Stimulated activated CD4-positive, alpha-beta T cell treated with anti-CD3 and anti-CD28 coated beads, Interleukin-4, amount 100 ng/mL, for 4 hours (primary cell): ENCODE results near the gene EP400.

ENCODE experiments used
- DNase-seq, 2 experiments: peaks; one replicate each; pipeline ENCODE4 v3.0.0-alpha.2; 2020

EP400 gene

DNA sequence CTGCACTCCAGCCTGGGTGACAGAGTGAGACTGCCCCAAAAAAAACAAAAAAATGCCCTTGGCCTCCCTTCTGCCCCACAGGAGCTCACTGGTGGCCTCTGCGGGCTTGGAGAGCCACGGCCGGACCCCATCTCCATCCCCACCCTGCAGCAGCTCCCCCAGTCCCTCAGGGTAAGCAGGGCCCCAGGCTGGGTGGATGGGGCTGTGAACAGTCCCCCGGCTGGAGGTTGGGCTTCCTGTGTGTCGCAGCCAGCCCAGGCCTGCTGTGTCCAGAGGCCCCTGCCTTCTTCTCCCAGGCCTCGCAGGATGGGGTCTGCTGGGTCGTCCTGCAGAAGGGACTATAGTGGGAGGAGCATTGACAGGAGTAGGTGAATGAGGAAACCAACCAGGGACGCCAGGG, 36.1 kb upstream of the EP400 start:
- DNase-seq = no peak

DNA sequence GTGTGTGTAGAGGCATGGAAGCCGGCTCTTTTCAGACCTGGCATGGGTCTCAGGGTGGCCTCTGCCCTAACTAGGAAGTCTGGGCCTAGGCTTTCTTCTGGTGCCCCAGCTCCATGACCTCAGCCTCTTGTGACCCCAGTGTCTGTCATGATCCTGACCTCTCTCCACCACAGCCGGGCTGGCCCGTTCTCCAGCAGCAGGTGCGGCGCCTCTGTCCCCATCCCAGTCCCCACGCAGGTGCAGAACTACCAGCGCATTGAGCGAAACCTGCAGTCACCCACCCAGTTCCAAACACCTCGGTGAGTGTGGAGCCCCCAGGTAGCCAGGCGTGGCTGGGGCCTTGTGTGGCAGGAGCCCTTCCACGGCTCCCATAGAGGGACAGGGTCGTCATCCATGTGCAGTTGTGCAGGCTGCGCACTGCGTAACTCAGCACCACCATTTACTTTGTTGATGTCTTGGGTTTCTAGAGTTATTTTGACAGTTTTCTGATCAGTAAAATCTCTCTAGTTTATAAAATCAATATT, 35.5 kb upstream of the EP400 start:
- no peak for DNase-seq

DNA sequence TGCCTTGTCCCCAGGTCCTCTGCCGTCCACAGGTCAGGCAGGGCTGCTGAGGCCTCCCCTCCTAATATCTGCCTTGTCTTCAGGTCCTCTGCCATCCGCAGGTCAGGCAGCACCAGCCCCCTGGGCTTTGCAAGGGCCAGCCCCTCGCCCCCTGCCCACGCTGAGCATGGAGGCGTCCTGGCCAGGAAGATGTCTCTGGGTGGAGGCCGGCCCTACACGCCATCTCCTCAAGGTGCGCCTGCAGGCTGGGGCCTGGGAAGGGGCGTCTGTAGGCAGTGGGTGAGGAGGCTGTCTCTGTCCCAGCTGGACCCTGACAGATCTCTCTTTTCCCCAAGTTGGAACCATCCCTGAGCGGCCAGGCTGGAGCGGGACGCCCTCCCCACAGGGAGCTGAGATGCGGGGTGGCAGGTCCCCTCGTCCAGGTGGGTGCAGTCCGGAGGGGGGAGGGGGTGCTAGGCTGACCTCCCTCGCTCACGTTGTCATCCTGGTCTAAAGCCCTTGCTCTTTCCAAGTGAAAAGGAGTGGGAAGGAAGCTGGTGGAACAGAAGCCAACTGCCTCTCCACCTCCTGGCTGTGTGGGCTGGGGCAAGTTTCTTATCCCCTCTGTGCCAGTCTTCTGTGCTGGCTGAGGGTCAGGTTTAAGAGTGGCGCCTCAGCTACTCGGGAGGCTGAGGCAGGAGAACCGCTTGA, 34.6 kb upstream of the EP400 start:
- no peak for DNase-seq

GRCh38 chr12:131915823-131916222, 33.9 kb upstream of the EP400 start:
- DNase-seq = no peak

DNA sequence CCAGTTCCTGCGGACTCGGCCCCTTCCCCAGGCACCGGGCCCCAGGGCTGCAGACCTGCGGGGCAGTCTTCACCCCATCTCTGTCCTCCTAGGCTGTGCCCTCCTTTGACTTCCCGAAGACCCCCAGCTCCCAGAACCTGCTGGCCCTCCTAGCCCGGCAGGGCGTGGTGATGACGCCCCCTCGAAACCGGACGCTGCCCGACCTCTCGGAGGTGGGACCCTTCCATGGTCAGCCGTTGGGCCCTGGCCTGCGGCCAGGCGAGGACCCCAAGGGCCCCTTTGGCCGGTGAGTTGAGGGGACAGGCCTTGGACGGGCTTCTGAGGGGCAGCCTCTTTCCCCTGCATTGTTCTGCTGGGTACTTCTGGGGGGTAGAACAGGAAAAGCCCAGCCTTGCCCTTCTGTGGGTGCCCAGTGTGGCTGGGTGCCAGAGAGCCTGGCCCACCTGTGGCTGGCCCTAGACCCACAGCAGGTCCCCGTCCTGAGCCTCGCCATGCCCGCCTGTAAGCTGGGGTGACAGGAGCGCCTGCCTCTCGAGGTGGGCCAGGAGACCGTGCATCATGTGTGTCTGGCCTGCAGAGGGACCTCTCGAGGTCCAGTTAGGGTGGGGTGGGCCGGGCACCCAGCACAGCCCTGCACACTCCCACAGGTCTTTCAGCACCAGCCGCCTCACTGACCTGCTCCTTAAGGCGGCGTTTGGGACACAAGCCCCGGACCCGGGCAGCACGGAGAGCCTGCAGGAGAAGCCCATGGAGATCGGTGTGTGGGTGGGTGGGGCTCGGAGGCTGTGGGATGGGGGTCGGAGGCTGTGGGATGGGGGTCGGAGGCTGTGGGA, 33.2 kb upstream of the EP400 start:
- DNase-seq = no peak

DNA sequence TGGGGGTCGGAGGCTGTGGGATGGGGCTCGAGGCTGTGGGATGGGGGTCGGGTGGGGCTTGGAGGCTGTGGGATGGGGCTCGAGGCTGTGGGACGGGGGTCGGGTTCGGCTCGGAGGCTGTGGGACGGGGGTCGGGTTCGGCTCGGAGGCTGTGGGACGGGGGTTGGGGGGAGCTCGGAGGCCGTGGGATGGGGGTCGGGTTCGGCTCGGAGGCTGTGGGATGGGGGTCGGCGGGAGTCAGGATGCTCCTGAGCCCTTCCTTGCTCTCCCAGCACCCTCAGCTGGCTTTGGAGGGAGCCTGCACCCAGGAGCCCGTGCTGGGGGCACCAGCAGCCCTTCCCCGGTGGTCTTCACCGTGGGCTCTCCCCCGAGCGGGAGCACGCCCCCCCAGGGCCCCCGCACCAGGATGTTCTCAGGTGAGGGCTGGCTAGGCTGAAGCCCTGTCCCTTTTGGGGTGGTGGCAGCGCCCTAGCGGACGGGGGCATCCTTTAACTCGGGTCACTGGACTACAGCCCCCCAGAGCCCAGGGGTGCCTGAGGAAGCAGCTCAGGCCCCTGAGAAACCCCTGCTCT, 32.5 kb upstream of the EP400 start:
- DNase-seq = no peak

DNA sequence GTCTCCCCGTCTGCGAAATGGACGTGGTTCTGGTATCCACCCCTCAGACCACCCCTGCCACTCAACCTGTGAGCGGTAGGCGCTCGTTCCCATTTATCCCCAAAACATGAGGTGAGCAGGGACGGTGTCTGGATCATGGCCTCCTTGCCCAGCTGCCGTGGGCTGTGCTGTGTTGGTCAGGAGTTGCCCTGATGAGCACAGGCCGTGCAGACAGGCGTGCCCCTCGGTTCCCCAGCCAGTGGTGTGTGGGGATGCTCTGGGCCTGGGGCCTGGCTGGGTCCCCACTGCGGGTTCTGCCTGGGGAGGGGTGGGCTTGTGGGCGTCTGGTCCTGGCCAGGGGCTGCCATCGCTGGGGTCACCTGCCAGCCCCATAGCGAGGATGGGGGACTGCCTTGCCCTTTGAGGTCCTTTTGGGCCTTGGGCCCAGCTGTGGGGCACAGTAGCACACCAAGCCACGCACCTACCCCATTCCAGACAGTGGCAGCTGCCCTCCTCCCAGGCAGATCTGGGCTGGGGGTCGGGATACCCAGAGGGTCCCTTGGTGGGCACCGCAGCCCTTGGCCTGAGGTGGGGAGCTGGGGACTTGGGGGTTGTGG, 31.9 kb upstream of the EP400 start:
- DNase-seq = no peak

- DNase-seq = no peak
Observed at GRCh38 chr12:131918311-131919050, 31.3 kb upstream of the EP400 start.

DNA sequence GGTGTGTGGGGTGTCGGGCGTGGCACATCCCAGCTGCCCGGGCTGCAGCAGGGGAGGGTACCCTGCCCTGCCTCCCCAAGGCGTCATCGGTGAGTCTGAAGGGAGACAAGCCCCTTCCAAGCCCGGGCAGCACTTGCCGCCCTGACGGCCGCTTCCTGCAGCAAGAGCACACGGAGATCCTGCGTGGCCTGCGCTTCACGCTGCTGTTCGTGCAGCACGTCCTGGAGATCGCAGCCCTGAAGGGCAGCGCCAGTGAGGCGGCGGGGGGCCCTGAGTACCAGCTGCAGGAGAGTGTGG, 30.7 kb upstream of the EP400 start:
- no peak for DNase-seq

DNA sequence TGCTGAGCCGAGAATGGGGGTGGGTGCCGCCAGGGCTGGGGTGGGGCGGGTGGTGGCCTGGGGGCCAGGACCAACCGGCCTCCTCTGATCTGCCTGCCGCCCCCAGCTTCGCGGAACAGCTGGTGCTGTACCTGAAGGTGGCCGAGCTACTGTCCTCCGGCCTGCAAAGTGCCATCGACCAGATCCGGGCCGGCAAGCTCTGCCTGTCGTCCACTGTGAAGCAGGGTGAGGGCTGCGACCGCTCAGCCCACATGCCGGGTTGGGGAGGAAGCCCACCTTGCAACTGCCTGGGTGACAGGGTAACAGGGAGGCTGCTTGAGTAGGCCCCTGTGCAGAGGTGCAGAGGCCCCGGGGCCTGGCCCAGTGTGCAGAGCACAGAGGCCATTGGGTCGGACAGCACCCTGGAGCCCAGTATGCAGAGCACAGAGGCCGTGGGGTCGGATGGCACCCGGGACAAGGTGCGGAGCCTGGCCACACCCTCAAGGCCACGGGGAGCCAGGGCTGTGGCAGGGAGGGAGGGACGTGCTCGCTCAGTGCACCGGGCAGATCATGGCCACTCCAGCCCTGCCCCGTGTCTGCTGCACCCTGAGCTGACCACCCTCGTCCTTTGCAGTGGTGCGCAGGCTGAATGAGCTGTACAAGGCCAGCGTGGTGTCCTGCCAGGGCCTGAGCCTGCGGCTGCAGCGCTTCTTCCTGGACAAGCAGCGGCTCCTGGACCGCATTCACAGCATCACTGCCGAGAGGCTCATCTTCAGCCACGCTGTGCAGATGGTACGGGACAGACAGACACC, 30.2 kb upstream of the EP400 start:
- no peak for DNase-seq

DNA sequence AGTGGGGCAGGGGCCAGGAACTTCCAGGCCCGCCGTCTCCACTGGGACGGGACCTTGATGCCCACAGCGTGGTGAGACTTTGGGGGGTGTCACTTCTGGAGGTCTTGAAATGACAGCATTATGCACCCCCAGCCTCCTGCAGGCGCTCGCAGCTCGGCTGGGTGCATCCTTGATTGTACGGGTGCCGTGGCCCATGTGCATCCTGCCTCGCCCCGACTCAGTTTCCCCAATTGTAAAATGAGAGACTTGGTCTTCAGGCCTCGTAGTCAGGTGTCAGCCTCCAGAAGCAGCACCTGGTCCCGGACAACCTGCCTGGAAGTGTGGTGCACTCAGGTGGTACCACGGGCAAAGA, 29.6 kb upstream of the EP400 start:
- DNase-seq = no peak

DNA sequence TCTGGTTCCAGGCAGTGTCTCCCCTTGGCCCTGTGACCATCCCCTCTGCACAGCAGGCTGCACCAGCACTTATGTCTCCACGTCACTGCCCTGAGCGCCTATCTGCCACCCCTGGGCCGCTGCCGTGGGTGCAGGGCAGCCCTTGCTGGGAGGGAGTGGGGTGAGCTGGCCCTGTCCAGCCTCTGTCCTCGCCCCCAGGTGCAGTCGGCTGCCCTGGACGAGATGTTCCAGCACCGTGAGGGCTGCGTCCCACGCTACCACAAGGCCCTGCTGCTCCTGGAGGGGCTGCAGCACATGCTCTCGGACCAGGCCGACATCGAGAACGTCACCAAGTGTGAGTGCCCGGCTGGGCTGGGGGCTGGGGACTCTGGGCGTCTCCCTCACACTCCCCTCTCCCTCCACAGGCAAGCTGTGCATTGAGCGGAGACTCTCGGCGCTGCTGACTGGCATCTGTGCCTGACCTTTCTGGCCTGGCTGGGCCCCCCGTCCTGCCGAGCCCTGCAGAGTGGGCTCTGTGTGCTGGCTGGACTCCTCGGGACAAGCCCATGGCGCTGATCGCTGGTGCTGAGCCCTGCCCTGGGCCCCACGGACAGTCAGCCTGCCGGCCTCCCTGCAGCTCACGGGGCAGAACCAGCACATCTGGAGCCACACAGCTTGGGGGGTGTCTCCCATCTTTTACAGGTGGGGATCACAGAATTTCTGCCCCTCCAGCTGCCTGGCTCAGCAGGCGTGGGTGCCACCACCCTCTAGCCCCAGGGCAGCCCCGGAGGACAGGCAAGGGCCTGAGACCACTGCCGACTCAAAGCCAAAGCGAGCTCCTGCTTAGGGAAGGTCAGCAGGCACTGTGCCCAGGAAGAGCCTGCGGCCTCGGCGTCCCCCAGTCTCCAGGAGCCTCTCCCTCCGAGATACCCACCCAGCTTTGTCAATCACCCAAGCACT, 28.6 kb upstream of the EP400 start:
- DNase-seq = no peak

- DNase-seq = no peak
Observed at GRCh38 chr12:131921866-131922769, 27.6 kb upstream of the EP400 start.

GRCh38 chr12:131922772-131923171, 27.0 kb upstream of the EP400 start:
- DNase-seq = no peak

- no peak for DNase-seq
Observed at GRCh38 chr12:131923260-131923659, 26.5 kb upstream of the EP400 start.

DNA sequence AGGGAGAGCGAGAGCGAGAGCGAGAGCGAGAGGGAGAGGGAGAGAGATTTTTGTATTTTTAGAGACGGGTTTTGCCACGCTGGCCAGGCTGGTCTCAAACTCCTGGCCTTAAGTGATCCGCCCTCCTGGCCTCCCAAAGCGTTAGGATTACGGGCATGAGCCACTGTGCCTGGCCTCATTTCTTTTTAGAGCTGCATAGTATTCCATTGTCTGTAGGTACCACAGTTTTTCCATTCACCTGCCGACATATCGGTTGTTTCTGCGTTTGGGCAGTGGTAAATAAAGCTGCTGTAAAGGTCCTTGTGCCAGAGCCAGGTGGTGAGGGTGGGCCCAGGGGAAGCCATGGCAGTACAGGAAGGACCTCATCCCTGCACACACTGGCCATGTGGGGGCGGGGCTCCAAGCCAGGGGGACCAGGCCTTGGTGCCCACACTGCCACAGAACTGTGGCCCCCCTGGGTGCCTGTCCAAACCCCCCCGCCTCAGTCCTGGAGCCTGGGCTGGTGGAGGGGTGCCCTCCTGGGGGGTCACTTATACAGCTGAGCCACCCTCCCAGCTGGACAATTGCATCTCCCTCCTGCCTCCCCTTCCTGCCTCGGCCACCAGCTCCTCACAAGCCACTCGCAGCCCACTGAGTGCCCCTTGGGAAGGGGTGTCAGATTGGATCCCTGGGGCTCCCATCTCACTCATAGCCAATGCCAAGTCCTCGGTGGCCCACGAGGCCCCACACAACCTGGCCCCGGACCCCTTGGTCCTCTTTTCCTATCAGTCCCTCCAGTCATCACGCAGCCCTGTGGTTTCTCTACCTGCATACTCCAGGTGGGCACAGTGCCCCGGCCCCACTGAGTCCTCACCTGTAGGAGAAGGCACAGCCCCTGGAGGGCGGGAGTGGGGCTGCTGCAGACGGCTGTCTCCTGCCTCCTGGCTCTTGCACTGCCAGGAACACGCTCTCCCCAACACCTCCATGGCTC, 22.3 kb upstream of the EP400 start:
- no peak for DNase-seq

GRCh38 chr12:131928080-131928710, 21.5 kb upstream of the EP400 start:
- DNase-seq = peak in 1 of 2 experiments; percentile 11
